K562 (cell line): Measurements from ENCODE around the gene KLHL35. TPM values are rescaled to one million over a fixed set of nuclear protein-coding genes. Genes with fewer than 3 reads are reported as not detected.

Experiments used
- NRF1 ChIP-seq, 2 experiments: fragments of 450-650 bp; IDR thresholded peaks in 1 of 2; conservative IDR thresholded peaks in 1 of 2; 2 replicates each; pipeline ENCODE4 v1.6.1; 2014; ENCODE audit warnings: mild to moderate bottlenecking in 2 of 2
- polyA plus RNA-seq, 8 experiments: library from polyadenylated mRNA; depleted of rRNA in 4 of 8; stranded (reverse) in 5 of 8; unstranded in 3 of 8; fragments of >200 nt; fragmentation: Nextera tagmentation in 2 of 8; fragmentation: Illumina TruSeq in 1 of 8; extraction: Ambion mirVana in 2 of 8; extraction: Trizol in 1 of 8; gene quantifications; 2 replicates each; pipeline versions ENCODE4 v1.2.1 to v1.2.3, GENCODE V29; 2011 to 2014; ENCODE audit warnings: inconsistent platforms in 1 of 8, missing spikeins in 1 of 8
- total RNA-seq, 7 experiments: library from RNA; depleted of rRNA in 6 of 7; stranded (reverse); fragments of >200 nt in 6 of 7; fragmentation: Illumina TruSeq in 2 of 7; extraction: Trizol in 2 of 7; gene quantifications; 2 replicates each; pipeline versions ENCODE4 v1.2.1 to v1.2.3, GENCODE V29; 2011 to 2021; ENCODE audit warnings: low replicate concordance in 1 of 7
- TF ChIP-seq, protein P1 (sequence below), 3 experiments: fragments of 200-800 bp in 1 of 3; fragments of 250-450 bp in 1 of 3; fragments of 450-650 bp in 1 of 3; sonication (Bioruptor Pico) in 1 of 3; sonication (Bioruptor generic) in 1 of 3; formaldehyde crosslinking in 1 of 3; IDR thresholded peaks; 2 replicates each; pipeline versions ENCODE4 v1.6.1 to v1.8.0; 2016 to 2022; ENCODE audit warnings: mild to moderate bottlenecking in 2 of 3, missing genetic modification characterization in 2 of 3, missing compliant biosample characterization in 1 of 3, moderate library complexity in 1 of 3
- TF ChIP-seq, protein P2 (sequence below), 2 experiments: fragments of 450-650 bp in 1 of 2; sonication (generic) in 1 of 2; formaldehyde crosslinking in 1 of 2; IDR thresholded peaks; 2 replicates each; pipeline versions ENCODE4 v1.7.1 to v1.9.0; 2016 to 2022; ENCODE audit warnings: inconsistent platforms in 1 of 2, mild to moderate bottlenecking in 1 of 2, missing genetic modification reagents in 1 of 2

Gene KLHL35
- total and polyA plus RNA-seq, 9 of the 15 experiments (the other 6 are each of a cell fraction or from before 2014, with no cell fraction given) = not detected

DNA sequence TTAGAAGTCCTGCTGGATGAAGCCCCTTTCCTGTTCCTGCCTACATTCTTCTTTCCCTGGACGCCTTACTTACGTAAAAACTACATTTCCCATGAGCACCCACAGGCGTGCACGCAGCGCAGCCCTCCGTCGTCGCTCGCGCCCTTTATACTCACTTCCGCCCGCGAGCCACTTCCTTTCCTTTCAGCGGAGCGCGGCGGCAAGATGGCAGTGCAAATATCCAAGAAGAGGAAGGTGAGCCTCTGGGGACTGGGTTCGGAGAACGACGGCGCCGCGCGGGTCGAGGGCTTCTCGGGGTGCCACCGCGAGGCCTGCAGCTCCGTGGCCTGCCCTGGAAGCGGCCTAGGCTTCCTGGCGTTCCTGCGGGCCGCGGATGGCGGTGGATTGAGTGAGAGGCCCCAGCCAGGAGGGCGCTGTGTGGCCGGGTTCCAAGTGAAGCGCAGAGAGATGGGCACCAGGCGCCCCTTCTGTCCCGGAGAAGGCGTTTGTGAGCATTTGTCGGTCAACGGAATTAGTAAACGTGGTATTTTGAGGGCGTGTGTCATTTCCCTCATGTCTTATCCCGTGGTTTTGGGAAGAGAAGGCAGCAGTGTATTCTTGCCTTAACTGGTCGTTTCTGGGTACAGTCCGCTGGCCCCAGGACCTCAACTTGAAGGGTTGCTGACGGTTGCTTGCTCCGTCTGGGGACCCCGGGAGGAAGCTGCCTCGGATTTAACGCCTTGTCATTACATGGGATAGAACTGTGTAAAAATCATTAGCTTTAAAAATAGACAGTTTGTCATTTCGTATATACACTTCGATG is 33.5 kb downstream of the KLHL35 start, which contains the start of gene RPS3 (continued):
- TF ChIP-seq, protein P1, sequence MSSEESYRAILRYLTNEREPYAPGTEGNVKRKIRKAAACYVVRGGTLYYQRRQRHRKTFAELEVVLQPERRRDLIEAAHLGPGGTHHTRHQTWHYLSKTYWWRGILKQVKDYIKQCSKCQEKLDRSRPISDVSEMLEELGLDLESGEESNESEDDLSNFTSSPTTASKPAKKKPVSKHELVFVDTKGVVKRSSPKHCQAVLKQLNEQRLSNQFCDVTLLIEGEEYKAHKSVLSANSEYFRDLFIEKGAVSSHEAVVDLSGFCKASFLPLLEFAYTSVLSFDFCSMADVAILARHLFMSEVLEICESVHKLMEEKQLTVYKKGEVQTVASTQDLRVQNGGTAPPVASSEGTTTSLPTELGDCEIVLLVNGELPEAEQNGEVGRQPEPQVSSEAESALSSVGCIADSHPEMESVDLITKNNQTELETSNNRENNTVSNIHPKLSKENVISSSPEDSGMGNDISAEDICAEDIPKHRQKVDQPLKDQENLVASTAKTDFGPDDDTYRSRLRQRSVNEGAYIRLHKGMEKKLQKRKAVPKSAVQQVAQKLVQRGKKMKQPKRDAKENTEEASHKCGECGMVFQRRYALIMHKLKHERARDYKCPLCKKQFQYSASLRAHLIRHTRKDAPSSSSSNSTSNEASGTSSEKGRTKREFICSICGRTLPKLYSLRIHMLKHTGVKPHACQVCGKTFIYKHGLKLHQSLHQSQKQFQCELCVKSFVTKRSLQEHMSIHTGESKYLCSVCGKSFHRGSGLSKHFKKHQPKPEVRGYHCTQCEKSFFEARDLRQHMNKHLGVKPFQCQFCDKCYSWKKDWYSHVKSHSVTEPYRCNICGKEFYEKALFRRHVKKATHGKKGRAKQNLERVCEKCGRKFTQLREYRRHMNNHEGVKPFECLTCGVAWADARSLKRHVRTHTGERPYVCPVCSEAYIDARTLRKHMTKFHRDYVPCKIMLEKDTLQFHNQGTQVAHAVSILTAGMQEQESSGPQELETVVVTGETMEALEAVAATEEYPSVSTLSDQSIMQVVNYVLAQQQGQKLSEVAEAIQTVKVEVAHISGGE (CRISPR knock-in tag; IDR thresholded peaks at IDR 0.05) = peak; percentile 78 to 95 (median 79); a peak in 5 of 6 replicates
- TF ChIP-seq NRF1 (conservative IDR thresholded peaks at IDR 0.05 in 1 of 2, IDR thresholded peaks at IDR 0.05 in 1 of 2) = peak; percentile 71 to 78
- TF ChIP-seq, protein P2, sequence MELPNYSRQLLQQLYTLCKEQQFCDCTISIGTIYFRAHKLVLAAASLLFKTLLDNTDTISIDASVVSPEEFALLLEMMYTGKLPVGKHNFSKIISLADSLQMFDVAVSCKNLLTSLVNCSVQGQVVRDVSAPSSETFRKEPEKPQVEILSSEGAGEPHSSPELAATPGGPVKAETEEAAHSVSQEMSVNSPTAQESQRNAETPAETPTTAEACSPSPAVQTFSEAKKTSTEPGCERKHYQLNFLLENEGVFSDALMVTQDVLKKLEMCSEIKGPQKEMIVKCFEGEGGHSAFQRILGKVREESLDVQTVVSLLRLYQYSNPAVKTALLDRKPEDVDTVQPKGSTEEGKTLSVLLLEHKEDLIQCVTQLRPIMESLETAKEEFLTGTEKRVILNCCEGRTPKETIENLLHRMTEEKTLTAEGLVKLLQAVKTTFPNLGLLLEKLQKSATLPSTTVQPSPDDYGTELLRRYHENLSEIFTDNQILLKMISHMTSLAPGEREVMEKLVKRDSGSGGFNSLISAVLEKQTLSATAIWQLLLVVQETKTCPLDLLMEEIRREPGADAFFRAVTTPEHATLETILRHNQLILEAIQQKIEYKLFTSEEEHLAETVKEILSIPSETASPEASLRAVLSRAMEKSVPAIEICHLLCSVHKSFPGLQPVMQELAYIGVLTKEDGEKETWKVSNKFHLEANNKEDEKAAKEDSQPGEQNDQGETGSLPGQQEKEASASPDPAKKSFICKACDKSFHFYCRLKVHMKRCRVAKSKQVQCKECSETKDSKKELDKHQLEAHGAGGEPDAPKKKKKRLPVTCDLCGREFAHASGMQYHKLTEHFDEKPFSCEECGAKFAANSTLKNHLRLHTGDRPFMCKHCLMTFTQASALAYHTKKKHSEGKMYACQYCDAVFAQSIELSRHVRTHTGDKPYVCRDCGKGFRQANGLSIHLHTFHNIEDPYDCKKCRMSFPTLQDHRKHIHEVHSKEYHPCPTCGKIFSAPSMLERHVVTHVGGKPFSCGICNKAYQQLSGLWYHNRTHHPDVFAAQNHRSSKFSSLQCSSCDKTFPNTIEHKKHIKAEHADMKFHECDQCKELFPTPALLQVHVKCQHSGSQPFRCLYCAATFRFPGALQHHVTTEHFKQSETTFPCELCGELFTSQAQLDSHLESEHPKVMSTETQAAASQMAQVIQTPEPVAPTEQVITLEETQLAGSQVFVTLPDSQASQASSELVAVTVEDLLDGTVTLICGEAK (IDR thresholded peaks at IDR 0.05) = peak; percentile 96
- TF ChIP-seq, protein P2 (CRISPR knock-in tag; IDR thresholded peaks at IDR 0.05) = no peak
